ENCODE measurements around the gene ACTL10.

- TF ChIP-seq, protein P1, sequence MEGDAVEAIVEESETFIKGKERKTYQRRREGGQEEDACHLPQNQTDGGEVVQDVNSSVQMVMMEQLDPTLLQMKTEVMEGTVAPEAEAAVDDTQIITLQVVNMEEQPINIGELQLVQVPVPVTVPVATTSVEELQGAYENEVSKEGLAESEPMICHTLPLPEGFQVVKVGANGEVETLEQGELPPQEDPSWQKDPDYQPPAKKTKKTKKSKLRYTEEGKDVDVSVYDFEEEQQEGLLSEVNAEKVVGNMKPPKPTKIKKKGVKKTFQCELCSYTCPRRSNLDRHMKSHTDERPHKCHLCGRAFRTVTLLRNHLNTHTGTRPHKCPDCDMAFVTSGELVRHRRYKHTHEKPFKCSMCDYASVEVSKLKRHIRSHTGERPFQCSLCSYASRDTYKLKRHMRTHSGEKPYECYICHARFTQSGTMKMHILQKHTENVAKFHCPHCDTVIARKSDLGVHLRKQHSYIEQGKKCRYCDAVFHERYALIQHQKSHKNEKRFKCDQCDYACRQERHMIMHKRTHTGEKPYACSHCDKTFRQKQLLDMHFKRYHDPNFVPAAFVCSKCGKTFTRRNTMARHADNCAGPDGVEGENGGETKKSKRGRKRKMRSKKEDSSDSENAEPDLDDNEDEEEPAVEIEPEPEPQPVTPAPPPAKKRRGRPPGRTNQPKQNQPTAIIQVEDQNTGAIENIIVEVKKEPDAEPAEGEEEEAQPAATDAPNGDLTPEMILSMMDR (IDR thresholded peaks at IDR 0.05) = no peak
- no peak for TF ChIP-seq ZFX (IDR thresholded peaks at IDR 0.05; ENCODE audit: borderline replicate concordance)
Observed at GRCh38 chr20:33671573-33672288, 5.0 kb downstream of the ACTL10 start.
